GM21367 (cell line): ENCODE measurements around the gene GFI1.
"Not testable (repeated sequence)": the region's sequence is repeated elsewhere in the genome, so short reads cannot be mapped to it uniquely, and the experiment has no call there.

ENCODE experiments used
- ATAC-seq: cut with Tn5 transposase; IDR thresholded peaks from one replicate; pipeline ENCODE4 v1.9.1; 2021; ENCODE audit not compliant: unreplicated experiment

Gene GFI1

GRCh38 chr1:92466683-92467352 lies 19.9 kb downstream of the GFI1 start:
- ATAC-seq: no peak

- no peak for ATAC-seq
Observed at GRCh38 chr1:92465256-92465647, 21.5 kb downstream of the GFI1 start.

- no peak for ATAC-seq
Observed at GRCh38 chr1:92464588-92465255, 22.0 kb downstream of the GFI1 start.

- peak; percentile 64 for ATAC-seq
Observed at GRCh38 chr1:92461364-92462097, 25.2 kb downstream of the GFI1 start.

GRCh38 chr1:92459871-92460320 lies 26.8 kb downstream of the GFI1 start:
- ATAC-seq: no peak

GRCh38 chr1:92458146-92458545 lies 28.6 kb downstream of the GFI1 start:
- ATAC-seq: no peak

GRCh38 chr1:92447976-92448375 lies 38.7 kb downstream of the GFI1 start:
- ATAC-seq: no peak

- no peak for ATAC-seq
Observed at GRCh38 chr1:92447033-92447681, 39.6 kb downstream of the GFI1 start.

- no peak for ATAC-seq
Observed at GRCh38 chr1:92446546-92446945, 40.2 kb downstream of the GFI1 start.

GRCh38 chr1:92445865-92446264 lies 40.9 kb downstream of the GFI1 start:
- no peak for ATAC-seq

DNA sequence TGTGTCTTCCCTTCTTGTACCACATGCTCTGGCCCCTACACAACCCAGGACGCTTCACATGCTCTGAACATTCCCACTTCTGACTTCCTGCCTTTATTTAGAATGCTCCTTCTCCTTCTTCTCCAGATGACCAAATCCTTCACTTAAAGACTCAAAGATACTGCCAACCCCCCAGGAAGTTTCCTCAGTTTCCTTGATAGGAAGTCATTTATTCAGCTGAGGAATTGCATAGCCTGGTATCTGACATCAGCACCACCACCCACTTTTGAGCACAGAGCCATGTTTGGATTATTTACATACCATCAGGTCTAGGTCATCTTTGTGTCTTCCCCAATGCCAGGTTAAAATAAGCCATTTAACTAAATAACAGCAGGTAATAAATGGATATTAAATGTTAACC lies 42.4 kb downstream of the GFI1 start:
- no peak for ATAC-seq

GRCh38 chr1:92443893-92444292 lies 42.8 kb downstream of the GFI1 start:
- no peak for ATAC-seq

GRCh38 chr1:92442351-92442750 lies 44.4 kb downstream of the GFI1 start:
- ATAC-seq: no peak

- no peak for ATAC-seq
Observed at GRCh38 chr1:92441697-92442342, 44.9 kb downstream of the GFI1 start.

DNA sequence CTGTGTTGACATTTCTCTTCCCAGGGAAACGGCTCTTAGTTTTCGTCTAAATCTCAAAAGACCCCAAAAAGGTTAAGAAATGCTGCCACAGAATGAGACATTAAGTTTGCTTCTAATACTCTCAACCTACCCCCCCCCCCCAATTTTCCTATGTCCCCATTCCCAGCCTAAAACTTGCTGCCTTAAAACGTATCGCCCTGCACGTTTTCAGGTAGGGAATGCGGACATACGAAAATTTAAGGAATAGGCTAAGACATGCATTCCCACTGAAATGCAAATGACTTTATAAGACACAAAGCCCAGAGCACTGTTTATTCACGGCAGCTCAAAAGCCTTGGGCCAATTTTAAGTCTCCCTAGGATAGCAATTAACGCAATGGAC lies 45.4 kb downstream of the GFI1 start:
- no peak for ATAC-seq

GRCh38 chr1:92439291-92439690 lies 47.4 kb downstream of the GFI1 start:
- no peak for ATAC-seq

- ATAC-seq: not testable (repeated sequence)
Observed at GRCh38 chr1:92434572-92434971, 52.2 kb downstream of the GFI1 start.

DNA sequence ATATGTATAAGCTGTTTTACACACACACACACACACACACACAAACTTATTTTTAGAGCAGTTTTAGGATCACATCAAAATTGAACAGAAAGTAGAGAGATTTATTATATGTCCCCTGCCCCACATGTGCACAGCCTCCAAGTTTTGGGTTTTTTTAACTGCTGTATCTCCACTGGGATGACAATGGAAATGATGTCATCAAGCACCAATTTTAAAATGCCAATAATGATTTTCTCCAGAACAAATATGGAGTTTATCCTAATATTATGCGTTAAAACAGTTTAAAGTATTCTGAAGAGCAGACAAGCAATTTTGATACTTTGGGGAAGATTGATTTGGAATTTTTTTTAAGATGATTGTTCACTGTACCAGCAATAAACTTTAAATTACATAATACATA lies 56.7 kb downstream of the GFI1 start:
- ATAC-seq: no peak

DNA sequence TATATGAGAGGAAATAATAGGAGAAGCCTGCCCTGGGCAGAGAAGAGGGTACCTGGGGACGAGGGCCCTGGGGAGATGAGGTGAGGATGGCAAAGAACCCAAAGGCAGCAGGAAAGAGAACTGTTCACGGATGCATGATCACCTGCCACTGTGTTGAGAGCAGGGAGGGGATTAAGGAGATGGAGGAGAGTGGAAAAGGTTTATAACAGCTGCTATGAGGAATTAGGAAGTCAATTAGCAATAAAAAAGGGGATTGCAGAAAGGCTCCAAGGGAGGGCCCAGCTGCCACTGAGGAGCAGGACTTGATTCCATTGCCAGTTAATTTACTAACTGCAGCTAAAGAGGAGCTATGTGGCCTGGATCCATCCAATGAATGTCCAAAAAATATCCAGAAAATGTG lies 61.1 kb downstream of the GFI1 start:
- ATAC-seq: no peak
